Cardiac muscle cell (in vitro differentiated cells and primary cell): ENCODE results near the gene BAZ2B. TPM values are rescaled to one million over a fixed set of nuclear protein-coding genes. Genes with fewer than 3 reads are reported as not detected.
A peak's percentile ranks its signal among the peaks of the same experiment; 100 is the strongest.

Source experiments
- DNase-seq, 2 donors: peaks; one replicate each; pipeline versions ENCODE4 v3.0.0 to v3.0.0-alpha.2; 2010 to 2017; ENCODE audit warnings: low read depth in 1 of 2, low spot score in 1 of 2
- H3K27ac ChIP-seq: fragments of 200-600 bp; sonication (generic); 2 replicates; pipeline ENCODE4 v1.5.1; 2016
- H3K27me3 ChIP-seq: fragments of 200-600 bp; sonication (generic); 2 replicates; pipeline ENCODE4 v1.6.0; 2016; ENCODE audit warnings: control low read depth
- H3K36me3 ChIP-seq: fragments of 200-600 bp; sonication (generic); 2 replicates; pipeline ENCODE4 v1.5.1; 2016; ENCODE audit warnings: control low read depth
- H3K4me1 ChIP-seq: fragments of 200-600 bp; sonication (generic); 2 replicates; pipeline ENCODE4 v1.8.1; 2017; ENCODE audit warnings: low read depth, mild to moderate bottlenecking, mixed run types
- H3K4me3 ChIP-seq: fragments of 200-600 bp; sonication (generic); 2 replicates; pipeline ENCODE4 v1.5.1; 2016; ENCODE audit warnings: mild to moderate bottlenecking
- H3K9me3 ChIP-seq: fragments of 200-600 bp; sonication (generic); 2 replicates; pipeline ENCODE4 v1.5.1; 2017; ENCODE audit warnings: low read depth, mild to moderate bottlenecking, control low read depth
- polyA plus RNA-seq: library from polyadenylated mRNA; unstranded; fragments of >200 nt; fragmentation: Nextera tagmentation; extraction: Ambion mirVana; gene quantifications from 2 replicates; pipeline ENCODE4 v1.2.1, GENCODE V29; 2016
- total RNA-seq: library from RNA; depleted of rRNA; stranded (reverse); fragments of >200 nt; gene quantifications from 2 replicates; pipeline ENCODE4 v1.2.3, GENCODE V29; 2016
- TF ChIP-seq, protein P1 (sequence below): IDR thresholded peaks from 2 replicates; pipeline ENCODE4 v1.5.1; 2012; ENCODE audit warnings: low read depth, mild to moderate bottlenecking, low read length

The BAZ2B gene
- total and polyA plus RNA-seq, 2 experiments from 2014 or later: 62.1 to 103 TPM

DNA sequence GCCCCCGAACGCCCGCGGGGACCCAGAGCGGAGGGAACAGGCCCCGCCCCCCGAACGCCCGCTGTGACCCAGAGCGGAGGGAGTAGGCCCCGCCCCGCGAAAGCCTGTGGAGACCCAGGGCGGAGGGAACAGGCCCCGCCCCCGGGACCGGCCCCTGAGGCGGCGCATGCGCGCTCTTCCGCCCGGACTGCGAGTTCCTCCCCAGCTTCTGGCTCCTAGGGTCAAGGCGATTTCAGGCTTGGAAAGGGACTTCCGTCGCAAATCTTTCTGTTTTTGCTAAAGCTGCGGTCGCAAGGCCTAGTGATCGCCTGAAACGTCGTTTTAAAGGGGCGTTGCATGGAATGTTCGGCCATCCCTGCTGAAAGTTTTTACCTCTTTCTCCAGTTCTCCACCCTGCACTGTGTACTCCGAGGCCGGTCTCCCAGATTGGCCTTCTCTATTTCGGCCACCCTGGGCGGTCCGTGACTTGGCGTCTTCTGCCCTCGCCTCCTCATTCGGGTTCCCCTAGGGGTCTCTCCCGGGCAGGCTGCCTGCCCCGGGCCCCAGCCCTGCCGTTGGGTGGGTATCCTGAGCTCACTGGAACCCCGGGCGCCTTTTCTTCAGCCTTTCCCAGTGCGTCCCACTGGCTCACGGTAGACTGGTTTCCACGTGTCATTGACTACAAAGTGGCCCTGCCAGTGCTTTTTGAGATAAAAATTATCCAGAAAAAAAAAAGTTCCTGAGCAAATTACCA lies 329.5 kb downstream of the BAZ2B start:
- Histone ChIP-seq H3K9me3 (no peaks in the 10 kb centered on the region), H3K27ac (peak overlapping the region; percentile 95), H3K4me1 (peaks cover 18% of the 10 kb centered on the region), H3K4me3 (peak overlapping the region; percentile 59), H3K27me3 (no peaks in the 10 kb centered on the region), H3K36me3 (no peaks in the 10 kb centered on the region)
- TF ChIP-seq, protein P1, sequence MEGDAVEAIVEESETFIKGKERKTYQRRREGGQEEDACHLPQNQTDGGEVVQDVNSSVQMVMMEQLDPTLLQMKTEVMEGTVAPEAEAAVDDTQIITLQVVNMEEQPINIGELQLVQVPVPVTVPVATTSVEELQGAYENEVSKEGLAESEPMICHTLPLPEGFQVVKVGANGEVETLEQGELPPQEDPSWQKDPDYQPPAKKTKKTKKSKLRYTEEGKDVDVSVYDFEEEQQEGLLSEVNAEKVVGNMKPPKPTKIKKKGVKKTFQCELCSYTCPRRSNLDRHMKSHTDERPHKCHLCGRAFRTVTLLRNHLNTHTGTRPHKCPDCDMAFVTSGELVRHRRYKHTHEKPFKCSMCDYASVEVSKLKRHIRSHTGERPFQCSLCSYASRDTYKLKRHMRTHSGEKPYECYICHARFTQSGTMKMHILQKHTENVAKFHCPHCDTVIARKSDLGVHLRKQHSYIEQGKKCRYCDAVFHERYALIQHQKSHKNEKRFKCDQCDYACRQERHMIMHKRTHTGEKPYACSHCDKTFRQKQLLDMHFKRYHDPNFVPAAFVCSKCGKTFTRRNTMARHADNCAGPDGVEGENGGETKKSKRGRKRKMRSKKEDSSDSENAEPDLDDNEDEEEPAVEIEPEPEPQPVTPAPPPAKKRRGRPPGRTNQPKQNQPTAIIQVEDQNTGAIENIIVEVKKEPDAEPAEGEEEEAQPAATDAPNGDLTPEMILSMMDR: no peak
- peak; percentile 96 to 100 for DNase-seq

DNA sequence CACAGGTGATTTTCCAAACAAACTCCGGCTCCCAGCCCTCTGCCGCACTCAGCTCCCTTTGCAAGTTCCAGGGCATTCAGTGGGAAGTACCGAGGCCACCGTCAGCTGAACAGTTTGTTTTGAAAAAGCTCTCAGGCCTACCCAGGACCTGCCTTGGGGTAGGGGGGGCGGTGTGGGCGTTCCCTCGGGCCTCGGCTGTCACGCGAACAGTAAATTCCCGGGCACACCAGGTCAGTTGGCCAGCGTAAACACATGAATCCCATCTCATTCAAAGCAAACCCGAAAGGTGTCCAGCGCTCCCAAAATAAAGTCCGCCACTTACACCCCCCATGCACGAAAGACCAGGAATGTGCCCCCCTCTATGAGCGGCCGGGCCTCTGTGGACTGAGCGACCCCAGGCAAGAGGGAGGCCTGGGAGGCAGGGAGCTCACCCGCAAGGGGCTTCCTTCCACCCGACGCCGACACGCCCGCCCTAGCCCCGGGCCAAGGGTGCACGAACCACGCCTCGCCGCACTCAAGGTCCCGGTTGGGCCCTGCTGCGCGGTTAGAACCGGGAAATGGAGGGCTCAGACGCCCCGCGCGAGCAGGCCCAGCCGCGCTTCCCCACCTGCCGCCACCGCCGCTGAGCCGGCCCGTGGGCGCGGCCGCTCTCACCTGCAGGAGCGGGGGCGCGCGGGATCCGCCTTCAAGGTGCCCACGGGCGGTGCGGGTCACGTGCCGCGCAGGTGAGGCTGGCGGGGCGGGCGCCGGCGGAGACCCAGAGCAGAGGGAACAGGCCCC lies 330.2 kb downstream of the BAZ2B start, which contains the start of gene WDSUB1:
WDSUB1 (minus strand) TSS at position 775 of the 780 bp plus-strand sequence. CDS start 3,634 bp downstream, outside the sequence.
- peak within 1 kb of the TSS; percentile 95 for H3K27ac ChIP-seq

DNA sequence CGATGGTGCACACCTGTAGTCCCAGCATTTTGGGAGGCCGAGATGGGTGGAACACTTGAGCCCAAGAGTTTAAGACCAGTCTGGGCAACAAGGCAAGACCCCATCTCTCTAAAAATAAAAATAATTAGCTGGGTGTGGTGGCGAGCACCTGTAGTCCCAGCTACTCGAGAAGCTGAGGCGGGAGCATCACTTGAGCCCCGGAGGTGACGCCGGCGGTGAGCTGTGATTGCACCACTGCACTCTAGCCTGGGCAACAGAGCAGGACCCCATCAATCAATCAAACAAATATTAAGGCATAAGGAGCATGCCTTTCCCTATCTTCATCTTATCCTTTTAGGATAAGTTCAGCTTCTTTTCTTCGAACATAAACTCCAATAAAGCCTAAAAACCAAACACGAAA lies 330.9 kb downstream of the BAZ2B start:
- TF ChIP-seq, protein P1: no peak
- H3K27me3 ChIP-seq: no peaks in the 10 kb centered on the region
- no peaks in the 10 kb centered on the region for H3K9me3 ChIP-seq
- DNase-seq: no peak
- peak overlapping the region; percentile 59 for H3K4me3 ChIP-seq
- peak overlapping the region; percentile 95 for H3K27ac ChIP-seq
- H3K4me1 ChIP-seq: peaks cover 9% of the 10 kb centered on the region
- peaks cover 6% of the 10 kb centered on the region for H3K36me3 ChIP-seq

More for the DNA sequence above, 330.2 kb downstream of the BAZ2B start, which contains the start of gene WDSUB1:
- Histone ChIP-seq H3K4me3 (peak within 1 kb of the TSS; percentile 59), H3K4me1 (peaks cover 15% of the 10 kb centered on the region), H3K27me3 (no peaks in the 10 kb centered on the region), H3K9me3 (no peaks in the 10 kb centered on the region), H3K36me3 (peaks cover 6% of the 10 kb centered on the region)
- DNase-seq: peak; percentile 59 to 79
- TF ChIP-seq, protein P1: no peak

DNA sequence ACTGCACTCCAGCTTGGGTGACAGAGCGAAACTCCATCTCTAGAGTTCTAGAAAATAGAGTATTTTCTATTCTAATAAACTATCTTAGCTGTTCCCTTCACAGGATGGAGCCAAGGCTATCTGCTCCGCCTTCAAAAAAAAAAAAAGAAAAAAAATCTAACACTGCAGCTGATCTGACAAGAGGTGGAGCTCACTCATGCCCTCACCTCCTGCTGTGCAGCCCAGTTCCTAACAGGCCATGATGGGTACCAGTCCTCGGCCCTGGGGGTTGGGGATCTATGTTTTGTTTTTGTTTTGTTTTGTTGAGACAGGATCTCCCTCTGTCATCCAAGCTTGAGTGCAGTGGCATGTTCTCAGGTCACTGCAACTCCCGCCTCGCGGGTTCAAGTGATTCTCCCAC lies 332.8 kb downstream of the BAZ2B start:
- DNase-seq: no peak
- Histone ChIP-seq H3K9me3 (no peaks in the 10 kb centered on the region), H3K36me3 (peaks cover 9% of the 10 kb centered on the region), H3K4me3 (no peak overlapping the region), H3K4me1 (peaks cover 9% of the 10 kb centered on the region), H3K27me3 (no peaks in the 10 kb centered on the region), H3K27ac (no peak overlapping the region)
- TF ChIP-seq, protein P1: no peak

DNA sequence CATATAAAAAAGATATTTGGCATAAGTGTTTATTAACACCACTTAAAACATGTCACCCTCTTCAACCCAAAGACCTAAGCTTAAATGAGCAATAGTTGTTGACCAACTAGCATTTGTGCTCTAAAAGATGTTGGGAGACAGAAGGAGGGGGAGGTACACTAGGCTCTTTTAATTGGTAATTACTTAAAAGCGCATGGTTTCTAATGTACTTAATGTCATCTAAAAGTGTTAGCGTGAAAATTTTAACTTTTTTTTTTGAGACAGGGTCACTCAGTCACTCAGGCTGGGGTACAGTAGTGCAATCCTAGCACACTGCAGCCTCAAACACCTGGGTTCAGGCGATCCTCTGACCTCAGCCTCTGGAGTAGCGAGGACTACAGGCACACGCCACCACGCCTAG lies 335.3 kb downstream of the BAZ2B start:
- no peaks in the 10 kb centered on the region for H3K27me3 ChIP-seq
- no peak overlapping the region for H3K4me3 ChIP-seq
- H3K36me3 ChIP-seq: peaks cover 9% of the 10 kb centered on the region
- no peak overlapping the region for H3K27ac ChIP-seq
- TF ChIP-seq, protein P1: no peak
- DNase-seq: no peak
- no peaks in the 10 kb centered on the region for H3K4me1 ChIP-seq
- no peaks in the 10 kb centered on the region for H3K9me3 ChIP-seq
